ENCODE measurements around the gene ALKBH7. TPM values are rescaled to one million over a fixed set of nuclear protein-coding genes. Genes with fewer than 3 reads are reported as not detected.
A peak's percentile ranks its signal among the peaks of the same experiment; 100 is the strongest.

The ALKBH7 gene, protein sequence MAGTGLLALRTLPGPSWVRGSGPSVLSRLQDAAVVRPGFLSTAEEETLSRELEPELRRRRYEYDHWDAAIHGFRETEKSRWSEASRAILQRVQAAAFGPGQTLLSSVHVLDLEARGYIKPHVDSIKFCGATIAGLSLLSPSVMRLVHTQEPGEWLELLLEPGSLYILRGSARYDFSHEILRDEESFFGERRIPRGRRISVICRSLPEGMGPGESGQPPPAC
- 10 to 100 TPM; 54.5 to 91.1 (median 77.4) TPM for total RNA-seq

DNA sequence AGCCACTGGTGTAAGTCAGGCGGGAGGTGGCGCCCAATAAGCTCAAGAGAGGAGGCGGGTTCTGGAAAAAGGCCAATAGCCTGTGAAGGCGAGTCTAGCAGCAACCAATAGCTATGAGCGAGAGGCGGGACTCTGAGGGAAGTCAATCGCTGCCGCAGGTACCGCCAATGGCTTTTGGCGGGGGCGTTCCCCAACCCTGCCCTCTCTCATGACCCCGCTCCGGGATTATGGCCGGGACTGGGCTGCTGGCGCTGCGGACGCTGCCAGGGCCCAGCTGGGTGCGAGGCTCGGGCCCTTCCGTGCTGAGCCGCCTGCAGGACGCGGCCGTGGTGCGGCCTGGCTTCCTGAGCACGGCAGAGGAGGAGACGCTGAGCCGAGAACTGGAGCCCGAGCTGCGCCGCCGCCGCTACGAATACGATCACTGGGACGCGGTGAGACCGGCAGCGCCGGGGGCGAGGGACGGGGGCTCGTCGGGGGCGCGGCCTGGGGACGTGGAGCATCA lies at the start of gene ALKBH7:
TSS of gene ALKBH7 (plus strand) at position 201 of the 502 bp plus-strand sequence. CDS start at position 228, 27 bp downstream.
- DNase-seq (ENCODE audit: low spot score in 2 of 2), result peak; percentile 99 to 100
- TF ChIP-seq POLR2A (IDR thresholded peaks at IDR 0.05), result no peak
- TF ChIP-seq, protein P1, sequence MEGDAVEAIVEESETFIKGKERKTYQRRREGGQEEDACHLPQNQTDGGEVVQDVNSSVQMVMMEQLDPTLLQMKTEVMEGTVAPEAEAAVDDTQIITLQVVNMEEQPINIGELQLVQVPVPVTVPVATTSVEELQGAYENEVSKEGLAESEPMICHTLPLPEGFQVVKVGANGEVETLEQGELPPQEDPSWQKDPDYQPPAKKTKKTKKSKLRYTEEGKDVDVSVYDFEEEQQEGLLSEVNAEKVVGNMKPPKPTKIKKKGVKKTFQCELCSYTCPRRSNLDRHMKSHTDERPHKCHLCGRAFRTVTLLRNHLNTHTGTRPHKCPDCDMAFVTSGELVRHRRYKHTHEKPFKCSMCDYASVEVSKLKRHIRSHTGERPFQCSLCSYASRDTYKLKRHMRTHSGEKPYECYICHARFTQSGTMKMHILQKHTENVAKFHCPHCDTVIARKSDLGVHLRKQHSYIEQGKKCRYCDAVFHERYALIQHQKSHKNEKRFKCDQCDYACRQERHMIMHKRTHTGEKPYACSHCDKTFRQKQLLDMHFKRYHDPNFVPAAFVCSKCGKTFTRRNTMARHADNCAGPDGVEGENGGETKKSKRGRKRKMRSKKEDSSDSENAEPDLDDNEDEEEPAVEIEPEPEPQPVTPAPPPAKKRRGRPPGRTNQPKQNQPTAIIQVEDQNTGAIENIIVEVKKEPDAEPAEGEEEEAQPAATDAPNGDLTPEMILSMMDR (IDR thresholded peaks at IDR 0.05), result no peak
- 0 to 3% methylated on average over 9 to 40 of the region's 47 CpGs for WGBS, 2 donors
- intact Hi-C loops (cut with DNase I; ENCODE audit: low total_unique reads), result no loop called here
- peak within 1 kb of the TSS; percentile 80 for H3K4me3 ChIP-seq (ENCODE audit: low read depth, poor library complexity, severe bottlenecking)

DNA sequence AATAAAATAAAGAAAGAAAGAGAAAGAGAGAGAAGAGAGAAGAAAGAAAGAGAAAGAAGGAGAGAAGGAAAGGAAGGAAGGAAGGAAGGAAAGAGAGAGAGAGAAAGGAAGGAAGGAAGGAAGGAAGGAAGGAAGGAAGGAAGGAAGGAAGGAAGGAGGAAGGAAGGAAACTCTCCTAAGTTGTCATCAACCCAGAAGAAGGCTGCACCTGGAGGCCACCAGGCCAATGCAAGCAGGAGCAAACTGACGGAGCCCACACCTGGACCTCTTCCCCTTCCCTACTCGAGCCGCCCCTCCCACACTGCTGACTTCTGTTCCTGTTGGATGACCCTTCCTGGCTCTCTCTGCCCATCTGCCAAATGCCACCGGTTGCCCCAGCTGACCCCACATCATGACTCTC lies 47.8 kb upstream of the ALKBH7 start:
- intact Hi-C loops (cut with DNase I; ENCODE audit: low total_unique reads), result no loop called here
- no peak for TF ChIP-seq POLR2A (IDR thresholded peaks at IDR 0.05)
- TF ChIP-seq, protein P1 (IDR thresholded peaks at IDR 0.05), result no peak
- WGBS, 2 donors, result 67 to 70% methylated on average over 4 of the region's 4 CpGs
- DNase-seq (ENCODE audit: low spot score in 2 of 2), result no peak
- no peak overlapping the region for H3K4me3 ChIP-seq (ENCODE audit: low read depth, poor library complexity, severe bottlenecking)

DNA sequence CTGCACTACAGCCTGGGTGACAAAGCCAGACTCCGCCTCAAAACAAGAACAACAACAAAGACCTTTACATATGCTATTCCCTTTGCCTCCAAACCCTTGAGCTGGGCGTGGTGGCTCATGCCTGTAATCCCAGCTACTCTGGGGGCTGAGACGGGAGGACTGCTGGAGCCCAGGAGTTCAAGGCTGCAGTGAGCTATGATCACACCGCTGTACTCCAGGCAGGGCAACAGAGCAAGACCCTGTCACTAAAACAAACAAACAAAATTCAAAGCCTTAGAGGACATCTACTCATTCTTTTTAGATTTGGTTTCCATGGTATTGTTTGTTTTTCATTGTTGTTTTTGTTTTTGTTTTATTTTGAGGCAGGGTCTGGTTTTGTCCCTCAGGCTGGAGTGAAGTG lies 47.0 kb upstream of the ALKBH7 start:
- 63 to 80% methylated on average over 4 of the region's 4 CpGs for WGBS, 2 donors

DNA sequence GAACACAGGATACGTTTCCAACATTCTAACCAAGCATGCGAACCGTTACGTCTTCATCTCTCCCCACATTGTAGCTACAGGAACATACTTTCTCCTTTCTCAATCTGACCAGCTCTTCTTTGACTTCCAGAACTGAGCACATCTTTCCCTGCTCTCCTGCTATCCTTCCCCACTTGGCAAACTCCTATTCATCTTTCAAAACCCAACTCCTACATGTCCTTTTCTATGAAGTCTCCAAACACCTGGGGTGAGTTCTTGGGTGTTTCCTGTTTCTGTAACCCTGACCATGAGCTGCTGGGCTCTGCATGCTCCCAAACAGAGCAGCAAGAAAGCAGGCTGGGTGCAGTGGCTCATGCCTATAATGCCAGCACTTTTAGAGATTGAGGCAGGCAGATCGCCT lies 45.8 kb upstream of the ALKBH7 start:
- no peak overlapping the region for H3K4me3 ChIP-seq (ENCODE audit: low read depth, poor library complexity, severe bottlenecking)
- no peak for TF ChIP-seq POLR2A (IDR thresholded peaks at IDR 0.05)
- TF ChIP-seq, protein P1 (IDR thresholded peaks at IDR 0.05), result no peak
- DNase-seq (ENCODE audit: low spot score in 2 of 2), result no peak
- intact Hi-C loops (cut with DNase I; ENCODE audit: low total_unique reads), result no loop called here
- WGBS, 2 donors, result 75 to 81% methylated on average over 5 of the region's 5 CpGs

More for the DNA sequence above, 47.0 kb upstream of the ALKBH7 start:
- no peak overlapping the region for H3K4me3 ChIP-seq (ENCODE audit: low read depth, poor library complexity, severe bottlenecking)
- intact Hi-C loops (cut with DNase I; ENCODE audit: low total_unique reads), result no loop called here
- TF ChIP-seq, protein P1 (IDR thresholded peaks at IDR 0.05), result no peak
- TF ChIP-seq POLR2A (IDR thresholded peaks at IDR 0.05), result no peak
- no peak for DNase-seq (ENCODE audit: low spot score in 2 of 2)

DNA sequence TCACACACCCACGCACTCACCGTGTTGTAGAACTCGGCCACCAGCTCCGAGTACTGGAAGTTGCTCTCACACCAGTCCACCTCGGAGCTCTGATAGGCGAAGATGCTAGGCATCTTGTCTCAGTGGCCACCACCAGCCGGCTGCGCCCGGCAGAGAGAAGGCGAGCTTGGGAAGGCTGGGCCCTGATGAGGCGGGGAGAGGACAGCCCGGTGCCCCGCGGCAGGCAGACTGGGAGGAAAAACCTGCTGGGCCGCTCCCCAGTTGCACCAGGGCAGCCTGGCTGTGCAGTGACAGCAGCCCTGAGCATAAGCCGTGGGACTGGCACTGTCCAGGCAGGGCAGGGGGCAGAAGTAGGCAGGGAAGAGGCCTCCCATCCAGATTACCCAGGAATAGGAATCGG lies 39.2 kb upstream of the ALKBH7 start, which contains the start of gene ACER1:
TSS of gene ACER1 (minus strand) at position 174 of the 400 bp plus-strand sequence. CDS start at position 113, 61 bp downstream.
- TF ChIP-seq, protein P1 (IDR thresholded peaks at IDR 0.05), result no peak
- no peak for TF ChIP-seq POLR2A (IDR thresholded peaks at IDR 0.05)

More for the DNA sequence above, 39.2 kb upstream of the ALKBH7 start, which contains the start of gene ACER1:
- 52 to 58% methylated on average over 14 to 17 of the region's 17 CpGs for WGBS, 2 donors
- peak in 1 of 2 donors; percentile 15 for DNase-seq (ENCODE audit: low spot score in 2 of 2)
- intact Hi-C loops (cut with DNase I; ENCODE audit: low total_unique reads), result no loop called here
- H3K4me3 ChIP-seq (ENCODE audit: low read depth, poor library complexity, severe bottlenecking), result no peak within 1 kb of the TSS
